H9 (cell line): ENCODE measurements around the gene DHRS1. TPM values are rescaled to one million over a fixed set of nuclear protein-coding genes. Genes with fewer than 3 reads are reported as not detected.

ENCODE experiments used
- DNase-seq: peaks from one replicate; pipeline ENCODE4 v3.0.0-alpha.2; 2017
- H2AFZ ChIP-seq: one replicate; pipeline ENCODE4 v1.6.1; 2013; ENCODE audit warnings: mild to moderate bottlenecking, low read length, control low read depth, moderate library complexity
- H2AK5ac ChIP-seq: 2 replicates; pipeline ENCODE4 v1.6.1; 2013; ENCODE audit warnings: low read length, control low read depth, mixed read lengths; ENCODE audit not compliant: insufficient read length
- H2BK120ac ChIP-seq: one replicate; pipeline ENCODE4 v1.6.1; 2013; ENCODE audit warnings: low read depth, mild to moderate bottlenecking, low read length, control low read depth, inconsistent platforms; ENCODE audit not compliant: poor library complexity, severe bottlenecking
- H2BK12ac ChIP-seq: 2 replicates; pipeline ENCODE4 v1.6.1; 2013; ENCODE audit warnings: low read length, control low read depth, mixed read lengths, low read depth; ENCODE audit not compliant: insufficient read length
- H2BK15ac ChIP-seq: 2 replicates; pipeline ENCODE4 v1.6.1; 2013; ENCODE audit warnings: low read depth, low read length, control low read depth
- H2BK20ac ChIP-seq: one replicate; pipeline ENCODE4 v1.6.1; 2013; ENCODE audit warnings: low read depth, mild to moderate bottlenecking, low read length, control low read depth, inconsistent platforms; ENCODE audit not compliant: poor library complexity, severe bottlenecking
- H2BK5ac ChIP-seq: 2 replicates; pipeline ENCODE4 v1.6.1; 2013; ENCODE audit warnings: low read length, control low read depth, mixed read lengths; ENCODE audit not compliant: insufficient read length
- H3K14ac ChIP-seq: 2 replicates; pipeline ENCODE4 v1.6.1; 2013; ENCODE audit warnings: low read length, control low read depth; ENCODE audit not compliant: insufficient read depth
- H3K18ac ChIP-seq: 2 replicates; pipeline ENCODE4 v1.6.1; 2013; ENCODE audit warnings: low read depth, mild to moderate bottlenecking, mixed read lengths, low read length, control low read depth; ENCODE audit not compliant: insufficient read length
- H3K23ac ChIP-seq: 2 replicates; pipeline ENCODE4 v1.6.1; 2013; ENCODE audit warnings: low read length, control low read depth, mixed read lengths, low read depth; ENCODE audit not compliant: insufficient read length
- H3K23me2 ChIP-seq: 2 replicates; pipeline ENCODE4 v1.6.1; 2013; ENCODE audit warnings: low read depth, mild to moderate bottlenecking, mixed read lengths, low read length, control low read depth; ENCODE audit not compliant: insufficient read length, poor library complexity, severe bottlenecking
- H3K27ac ChIP-seq: 2 replicates; pipeline ENCODE4 v1.5.1; 2013; ENCODE audit warnings: low read length, control low read depth, mixed read lengths, low read depth; ENCODE audit not compliant: insufficient read length
- H3K27me3 ChIP-seq: 2 replicates; pipeline ENCODE4 v1.6.1; 2013; ENCODE audit warnings: low read length, control low read depth, inconsistent platforms; ENCODE audit not compliant: insufficient read depth
- H3K4ac ChIP-seq: 2 replicates; pipeline ENCODE4 v1.6.1; 2013; ENCODE audit warnings: low read depth, mild to moderate bottlenecking, control low read depth, inconsistent platforms, low read length, moderate library complexity
- H3K4me1 ChIP-seq: 2 replicates; pipeline ENCODE4 v1.6.1; 2013; ENCODE audit warnings: low read length, control low read depth, inconsistent platforms; ENCODE audit not compliant: insufficient read depth
- H3K4me2 ChIP-seq: 2 replicates; pipeline ENCODE4 v1.6.1; 2013; ENCODE audit warnings: low read length, control low read depth, mixed read lengths; ENCODE audit not compliant: insufficient read length, insufficient read depth
- H3K56ac ChIP-seq: 2 replicates; pipeline ENCODE4 v1.6.1; 2013; ENCODE audit warnings: low read depth, mild to moderate bottlenecking, mixed read lengths, low read length, control low read depth; ENCODE audit not compliant: insufficient read length
- H3K79me1 ChIP-seq: 2 replicates; pipeline ENCODE4 v1.6.1; 2013; ENCODE audit warnings: low read depth, mild to moderate bottlenecking, moderate library complexity, low read length, control low read depth, inconsistent platforms; ENCODE audit not compliant: insufficient read depth, poor library complexity, severe bottlenecking
- H3K79me2 ChIP-seq: 2 replicates; pipeline ENCODE4 v1.6.1; 2013; ENCODE audit warnings: low read length, control low read depth, inconsistent platforms; ENCODE audit not compliant: insufficient read depth
- H3K9ac ChIP-seq: 2 replicates; pipeline ENCODE4 v1.6.1; 2013; ENCODE audit warnings: low read length, control low read depth, mixed read lengths; ENCODE audit not compliant: insufficient read length; ENCODE audit errors: extremely low read depth
- H3K9me3 ChIP-seq: one replicate; pipeline ENCODE4 v1.6.1; 2013; ENCODE audit warnings: low read depth, low read length, inconsistent platforms; ENCODE audit not compliant: control insufficient read depth
- H3T11ph ChIP-seq: one replicate; pipeline ENCODE4 v1.6.1; 2013; ENCODE audit warnings: mild to moderate bottlenecking, low read length, control low read depth, inconsistent platforms
- H4K20me1 ChIP-seq: one replicate; pipeline ENCODE4 v1.6.1; 2013; ENCODE audit not compliant: control insufficient read depth, insufficient read length, insufficient read depth
- H4K5ac ChIP-seq: 2 replicates; pipeline ENCODE4 v1.6.1; 2013; ENCODE audit warnings: low read depth, mild to moderate bottlenecking, mixed read lengths, low read length, control low read depth; ENCODE audit not compliant: insufficient read length
- H4K8ac ChIP-seq: replicated peaks from 2 replicates; pipeline ENCODE4 v1.6.1; 2013; ENCODE audit warnings: low read length, control low read depth, mixed read lengths, low read depth; ENCODE audit not compliant: insufficient read length
- H4K91ac ChIP-seq: 2 replicates; pipeline ENCODE4 v1.6.1; 2013; ENCODE audit warnings: low read depth, mild to moderate bottlenecking, moderate library complexity, mixed read lengths, low read length, control low read depth; ENCODE audit not compliant: insufficient read length
- H3K27ac Mint-ChIP-seq, 3 experiments: 2 replicates in 2 of 3; 3 replicates in 1 of 3; pipeline ENCODE4 v1.8.0; 2020 to 2021; ENCODE audit warnings: mixed read lengths in 3 of 3, mild to moderate bottlenecking in 1 of 3, moderate library complexity in 1 of 3
- H3K27me3 Mint-ChIP-seq: 2 replicates; pipeline ENCODE4 v1.8.0; 2021; ENCODE audit warnings: low read depth, mild to moderate bottlenecking, moderate library complexity, mixed read lengths
- H3K36me3 Mint-ChIP-seq, 3 experiments: 2 replicates in 2 of 3; 3 replicates in 1 of 3; pipeline ENCODE4 v1.8.0; 2020 to 2021; ENCODE audit warnings: low read depth in 3 of 3, mixed read lengths in 3 of 3; ENCODE audit not compliant: insufficient read depth in 1 of 3
- H3K4me1 Mint-ChIP-seq, 2 experiments: 2 replicates each; pipeline ENCODE4 v1.8.0; 2020; ENCODE audit warnings: mixed read lengths in 2 of 2
- H3K4me3 Mint-ChIP-seq, 2 experiments: 2 replicates in 1 of 2; 3 replicates in 1 of 2; pipeline ENCODE4 v1.8.0; 2020 to 2021; ENCODE audit warnings: mild to moderate bottlenecking in 2 of 2, mixed read lengths in 2 of 2, moderate library complexity in 1 of 2
- H3K9me3 Mint-ChIP-seq, 2 experiments: 2 replicates in 1 of 2; 3 replicates in 1 of 2; pipeline ENCODE4 v1.8.0; 2020; ENCODE audit warnings: mild to moderate bottlenecking in 2 of 2, mixed read lengths in 2 of 2, moderate library complexity in 1 of 2
- CTCF ChIP-seq: fragments of 200-600 bp; sonication (generic); conservative IDR thresholded peaks from 3 replicates; pipeline ENCODE4 v1.8.0; 2021; ENCODE audit warnings: antibody characterized with exemption, mild to moderate bottlenecking
- WGBS: extraction: QIAGEN DNeasy Blood & Tissue Kit; methylation state at CpG from one replicate; pipeline ENCODE4 v1.1.7; 2013; ENCODE audit warnings: missing lambda C conversion rate, low lambda C conversion rate, mixed read lengths; ENCODE audit not compliant: insufficient read length; ENCODE audit errors: extremely low coverage; 5-methylcytosine and 5-hydroxymethylcytosine counted together
- total RNA-seq: library from RNA; stranded (reverse); gene quantifications from 2 replicates; pipeline ENCODE4 v1.2.1, GENCODE V29; 2021

Gene DHRS1
- total RNA-seq, 1 experiment from 2014 or later = 19.1 TPM

- H4K20me1 ChIP-seq = no peaks in the 10 kb centered on the region
- no peaks in the 10 kb centered on the region for H3K4me1 ChIP-seq
- no CpG with 5 or more reads among the region's 11 CpGs for WGBS
- H2AK5ac ChIP-seq = no peak overlapping the region
- no peak overlapping the region; the same call in 1 of the 2 replicates for H3K14ac ChIP-seq
- H2BK12ac ChIP-seq = no peak overlapping the region
- H3K9me3 Mint-ChIP-seq = no peaks in the 10 kb centered on the region
- H3K79me2 ChIP-seq = no peaks in the 10 kb centered on the region
- H3K18ac ChIP-seq = no peak overlapping the region
- H2BK15ac ChIP-seq = no peak overlapping the region
- no peak for DNase-seq
- H3K27me3 Mint-ChIP-seq = no peaks in the 10 kb centered on the region
- no peaks in the 10 kb centered on the region for H3K27me3 ChIP-seq
- no peaks in the 10 kb centered on the region for H3K23me2 ChIP-seq
- H3K9me3 ChIP-seq = no peaks in the 10 kb centered on the region
- no peaks in the 10 kb centered on the region for H3K79me1 ChIP-seq
- no peak overlapping the region for H3K4me3 Mint-ChIP-seq
- no peak overlapping the region for H2AFZ ChIP-seq
- H3K23ac ChIP-seq = no peak overlapping the region
- H2BK5ac ChIP-seq = no peak overlapping the region
- no peaks in the 10 kb centered on the region for H3K36me3 Mint-ChIP-seq
- H3K4me2 ChIP-seq = no peak overlapping the region
- peak overlapping the region in 1 of 3 experiments; percentile 39; a peak in 1 of 7 replicates for H3K27ac Mint-ChIP-seq
- peaks cover 2% of the 10 kb centered on the region in 2 experiments; a peak in 1 of 4 replicates for H3K4me1 Mint-ChIP-seq
- no peak overlapping the region for H2BK20ac ChIP-seq
- no peak overlapping the region for H3T11ph ChIP-seq
- H4K91ac ChIP-seq = no peak overlapping the region
- TF ChIP-seq CTCF = no peak
- H3K56ac ChIP-seq = no peak overlapping the region
- H4K5ac ChIP-seq = no peak overlapping the region
- H4K8ac ChIP-seq = no peak overlapping the region
- no peak overlapping the region for H2BK120ac ChIP-seq
- peak overlapping the region; percentile 9 for H3K9ac ChIP-seq
- no peak overlapping the region for H3K4ac ChIP-seq
- H3K27ac ChIP-seq = no peak overlapping the region
Observed at GRCh38 chr14:24284501-24285035, 15.0 kb downstream of the DHRS1 start.
